ENCODE data around the gene HOXD4.

DNA sequence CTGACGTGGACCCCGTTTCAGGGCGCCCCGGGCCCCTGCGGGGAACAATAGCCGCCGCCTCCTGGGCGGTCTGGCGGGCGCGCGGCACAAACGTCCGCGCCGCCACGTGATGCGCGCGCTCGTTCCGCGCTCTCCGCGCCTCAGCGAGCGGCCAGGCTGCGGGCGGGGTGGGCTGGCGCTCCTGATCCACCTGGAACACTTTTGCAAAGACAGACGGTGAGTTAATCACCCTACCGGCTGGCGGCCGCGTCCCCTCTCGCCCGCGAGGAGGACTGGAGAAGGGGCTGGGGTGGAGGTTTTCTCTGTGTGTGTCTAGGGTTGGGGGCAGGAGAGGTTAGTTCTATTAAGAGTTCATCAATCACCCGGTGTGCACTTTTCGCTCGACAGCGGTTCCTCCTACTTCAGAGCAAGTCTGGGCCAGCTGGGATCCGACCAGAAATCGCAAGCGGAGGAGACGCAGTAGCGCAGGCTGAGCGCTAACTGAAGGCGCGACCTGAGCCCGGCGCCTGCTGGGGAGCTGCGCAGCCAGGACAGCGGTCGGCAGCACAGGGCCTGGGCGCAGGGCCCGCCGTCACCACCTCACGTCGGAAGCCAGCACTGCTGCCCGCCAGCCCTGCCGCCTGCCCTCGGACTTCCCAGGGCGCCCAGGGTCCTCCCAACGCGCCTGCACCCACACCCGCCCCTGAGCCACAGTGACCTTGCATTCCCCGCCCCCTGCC is 26.8 kb downstream of the HOXD4 start:
- TF ChIP-seq, protein P1, sequence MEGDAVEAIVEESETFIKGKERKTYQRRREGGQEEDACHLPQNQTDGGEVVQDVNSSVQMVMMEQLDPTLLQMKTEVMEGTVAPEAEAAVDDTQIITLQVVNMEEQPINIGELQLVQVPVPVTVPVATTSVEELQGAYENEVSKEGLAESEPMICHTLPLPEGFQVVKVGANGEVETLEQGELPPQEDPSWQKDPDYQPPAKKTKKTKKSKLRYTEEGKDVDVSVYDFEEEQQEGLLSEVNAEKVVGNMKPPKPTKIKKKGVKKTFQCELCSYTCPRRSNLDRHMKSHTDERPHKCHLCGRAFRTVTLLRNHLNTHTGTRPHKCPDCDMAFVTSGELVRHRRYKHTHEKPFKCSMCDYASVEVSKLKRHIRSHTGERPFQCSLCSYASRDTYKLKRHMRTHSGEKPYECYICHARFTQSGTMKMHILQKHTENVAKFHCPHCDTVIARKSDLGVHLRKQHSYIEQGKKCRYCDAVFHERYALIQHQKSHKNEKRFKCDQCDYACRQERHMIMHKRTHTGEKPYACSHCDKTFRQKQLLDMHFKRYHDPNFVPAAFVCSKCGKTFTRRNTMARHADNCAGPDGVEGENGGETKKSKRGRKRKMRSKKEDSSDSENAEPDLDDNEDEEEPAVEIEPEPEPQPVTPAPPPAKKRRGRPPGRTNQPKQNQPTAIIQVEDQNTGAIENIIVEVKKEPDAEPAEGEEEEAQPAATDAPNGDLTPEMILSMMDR (IDR thresholded peaks at IDR 0.05), result no peak
- no peak for TF ChIP-seq REST (IDR thresholded peaks at IDR 0.05; ENCODE audit: insufficient read depth in 1 of 2, low read depth in 2 of 2, low read length in 1 of 2)
- TF ChIP-seq POLR2AphosphoS5 (IDR thresholded peaks at IDR 0.05; ENCODE audit: low read depth, low read length), result no peak
- no peak for TF ChIP-seq SIN3A (IDR thresholded peaks at IDR 0.05; ENCODE audit: borderline replicate concordance, insufficient read depth, low read depth, low read length)
- no peak for TF ChIP-seq TCF7L2 (IDR thresholded peaks at IDR 0.05; ENCODE audit: low read depth, low read length)
